GM12892 (cell line): Measurements from ENCODE around the gene HNRNPC.
"Not testable (repeated sequence)": the region's sequence is repeated elsewhere in the genome, so short reads cannot be mapped to it uniquely, and the experiment has no call there.

Source experiments
- DNase-seq: peaks from one replicate; pipeline ENCODE4 v3.0.0; 2011; ENCODE audit not compliant: insufficient read length
- FAIRE-seq: peaks from 2 replicates; lab custom pipeline; 2011; peaks lifted over from hg19 to GRCh38; lab: Jason Lieb, UNC
- POLR2A ChIP-seq: IDR thresholded peaks from 2 replicates; pipeline ENCODE4 v1.6.1; 2011; ENCODE audit warnings: low read depth, low read length, control low read depth
- POLR2AphosphoS5 ChIP-seq: IDR thresholded peaks from 2 replicates; pipeline ENCODE4 v1.6.1; 2011; ENCODE audit warnings: low read depth, low read length, control low read depth
- TAF1 ChIP-seq: IDR thresholded peaks from 2 replicates; pipeline ENCODE4 v1.6.1; 2011; ENCODE audit warnings: low read depth, mild to moderate bottlenecking, control low read depth, low read length, borderline replicate concordance

The HNRNPC gene

DNA sequence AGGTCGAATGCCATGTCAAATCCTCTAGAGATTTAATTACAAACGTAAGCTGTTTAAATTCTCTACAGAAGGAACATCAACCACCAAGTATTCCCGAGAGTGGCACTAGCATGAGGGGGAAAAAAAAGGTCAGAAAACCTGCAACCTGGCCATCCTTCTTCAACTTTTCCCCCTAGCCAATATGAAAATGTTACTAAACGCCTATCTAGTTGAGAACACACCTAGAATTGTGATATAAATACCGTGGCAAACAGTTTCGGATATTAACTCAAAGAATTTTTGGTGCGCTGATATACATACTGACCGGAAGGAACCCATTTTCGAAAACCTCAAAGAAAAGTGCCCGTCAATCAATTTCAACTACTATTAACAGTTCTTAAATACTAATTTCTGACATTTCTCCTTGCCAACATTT, 1.8 kb downstream of the HNRNPC start:
- DNase-seq (no peak), FAIRE-seq (peak; percentile 38)
- TF ChIP-seq POLR2AphosphoS5 (peak; percentile 62; the same call in 1 of the 2 replicates), TAF1 (no peak), POLR2A (peak; percentile 43; the same call in 1 of the 2 replicates)

DNA sequence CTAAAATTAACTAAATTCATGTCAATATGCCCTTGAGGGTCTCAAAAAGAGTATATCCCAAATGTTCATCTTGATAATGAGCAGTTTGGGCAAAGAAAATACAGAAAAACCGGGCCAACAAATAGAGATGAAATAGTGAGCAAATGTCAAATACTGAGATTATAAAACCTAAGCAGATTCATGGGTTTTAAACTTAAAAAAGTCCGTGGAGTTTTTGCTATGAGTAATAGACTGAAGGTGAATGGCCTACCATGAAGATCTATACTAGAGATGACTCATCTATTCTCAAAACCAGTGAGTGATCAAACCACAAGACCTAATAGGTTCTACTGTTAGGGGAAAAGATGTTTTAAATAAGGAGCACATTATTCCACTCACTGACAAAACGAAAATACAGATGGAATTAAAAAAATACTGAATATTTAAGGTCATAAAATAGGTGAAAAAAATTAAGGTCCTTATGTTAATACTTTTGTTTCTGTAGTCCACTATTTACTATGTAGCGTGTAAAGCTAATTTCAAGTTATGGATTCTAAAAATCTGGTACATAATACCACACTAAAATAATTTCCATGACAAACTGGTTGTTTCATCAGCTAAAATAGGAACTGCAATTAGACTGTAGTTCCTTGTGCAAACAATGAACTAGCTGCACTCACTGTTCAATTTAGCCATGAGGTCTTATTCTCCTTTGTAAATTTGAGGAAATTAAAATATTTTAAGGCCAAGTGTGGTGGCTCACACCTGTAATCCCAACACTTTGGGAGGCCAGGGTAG, 5.0 kb downstream of the HNRNPC start:
- TF ChIP-seq POLR2AphosphoS5 (peak; percentile 34; the same call in 1 of the 2 replicates), POLR2A (peak; percentile 2; the same call in 1 of the 2 replicates), TAF1 (no peak)
- DNase-seq (no peak), FAIRE-seq (peak; percentile 68)

DNA sequence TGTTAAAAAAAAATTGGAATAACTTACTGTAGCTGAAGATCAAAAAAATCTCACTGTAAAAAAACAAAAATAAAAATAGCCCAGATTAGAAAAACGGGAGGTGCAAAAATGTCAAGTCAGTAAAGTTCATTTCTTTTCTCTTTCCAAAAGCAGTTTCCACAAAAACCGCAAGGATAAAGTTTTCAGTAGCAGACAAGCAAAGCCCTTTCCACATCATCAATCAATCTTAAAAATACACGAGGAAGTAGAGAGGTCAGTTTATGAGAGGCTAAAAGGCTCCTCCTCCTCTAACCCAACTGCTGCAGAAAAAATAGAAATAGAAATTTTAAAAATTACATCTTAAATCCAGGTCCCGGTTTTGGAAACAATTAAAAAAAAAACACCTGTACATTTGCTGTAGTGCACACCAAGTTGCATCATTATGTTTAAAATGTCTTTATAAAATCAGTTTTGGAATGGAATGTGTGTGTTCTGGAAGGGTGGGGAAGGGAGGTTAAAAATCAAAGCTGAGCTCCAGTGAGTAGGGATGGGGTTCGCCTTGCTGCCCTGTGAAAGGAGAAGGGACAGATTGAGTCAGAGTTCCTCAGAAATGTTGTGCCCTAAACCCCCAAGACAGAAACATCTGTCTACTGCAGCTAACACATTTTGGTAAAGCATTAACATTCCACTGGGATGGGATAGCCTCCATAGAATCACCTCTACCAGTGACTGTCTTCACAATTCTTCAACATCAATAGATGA, 5.8 kb downstream of the HNRNPC start:
- no peak for DNase-seq
- FAIRE-seq, result no peak
- no peak for TF ChIP-seq TAF1
- peak; percentile 43; the same call in 1 of the 2 replicates for TF ChIP-seq POLR2AphosphoS5
- TF ChIP-seq POLR2A, result peak; percentile 73

DNA sequence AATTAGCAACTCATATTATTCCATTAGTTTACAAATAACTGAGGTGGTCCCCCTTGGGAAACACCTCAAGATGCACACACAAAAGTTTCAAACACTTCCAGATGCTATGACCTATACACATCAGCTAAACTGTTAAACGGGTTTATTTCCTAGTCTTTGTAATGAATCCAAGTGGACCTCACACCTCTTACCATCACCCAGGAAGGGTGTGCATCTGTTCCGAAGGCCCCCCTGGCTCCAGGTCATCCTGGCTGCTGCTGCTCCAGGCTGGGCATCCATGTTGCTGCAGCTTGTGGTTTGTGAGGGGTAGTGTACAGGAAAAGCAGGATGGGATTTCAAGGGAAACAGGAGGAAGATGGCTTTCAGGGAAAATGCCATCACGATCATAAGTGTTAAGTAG, 6.8 kb downstream of the HNRNPC start:
- FAIRE-seq (no peak), DNase-seq (no peak)
- TF ChIP-seq POLR2AphosphoS5 (peak; percentile 72), POLR2A (peak; percentile 39; the same call in 1 of the 2 replicates), TAF1 (no peak)

DNA sequence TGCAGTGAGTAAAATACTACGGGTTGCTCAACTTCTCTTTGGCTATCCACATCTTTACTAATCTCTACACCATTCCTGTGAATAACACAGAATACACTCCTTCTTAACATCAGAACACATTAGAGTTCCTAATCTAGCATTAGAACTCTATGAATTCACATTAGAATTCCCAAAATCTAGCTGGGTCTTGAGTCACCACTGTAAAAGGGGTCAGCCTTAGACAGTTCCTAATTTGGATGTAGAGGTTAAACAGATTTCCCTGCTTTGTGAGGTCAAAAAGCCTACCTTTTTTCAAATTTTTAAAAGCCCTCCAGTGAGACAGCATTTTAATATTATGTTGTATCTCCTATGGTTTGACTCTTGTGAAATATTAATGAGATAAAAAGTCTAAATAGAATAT, 7.4 kb downstream of the HNRNPC start:
- FAIRE-seq (no peak), DNase-seq (no peak)
- TF ChIP-seq TAF1 (no peak), POLR2AphosphoS5 (peak; percentile 45; the same call in 1 of the 2 replicates), POLR2A (no peak; the same call in 1 of the 2 replicates)

DNA sequence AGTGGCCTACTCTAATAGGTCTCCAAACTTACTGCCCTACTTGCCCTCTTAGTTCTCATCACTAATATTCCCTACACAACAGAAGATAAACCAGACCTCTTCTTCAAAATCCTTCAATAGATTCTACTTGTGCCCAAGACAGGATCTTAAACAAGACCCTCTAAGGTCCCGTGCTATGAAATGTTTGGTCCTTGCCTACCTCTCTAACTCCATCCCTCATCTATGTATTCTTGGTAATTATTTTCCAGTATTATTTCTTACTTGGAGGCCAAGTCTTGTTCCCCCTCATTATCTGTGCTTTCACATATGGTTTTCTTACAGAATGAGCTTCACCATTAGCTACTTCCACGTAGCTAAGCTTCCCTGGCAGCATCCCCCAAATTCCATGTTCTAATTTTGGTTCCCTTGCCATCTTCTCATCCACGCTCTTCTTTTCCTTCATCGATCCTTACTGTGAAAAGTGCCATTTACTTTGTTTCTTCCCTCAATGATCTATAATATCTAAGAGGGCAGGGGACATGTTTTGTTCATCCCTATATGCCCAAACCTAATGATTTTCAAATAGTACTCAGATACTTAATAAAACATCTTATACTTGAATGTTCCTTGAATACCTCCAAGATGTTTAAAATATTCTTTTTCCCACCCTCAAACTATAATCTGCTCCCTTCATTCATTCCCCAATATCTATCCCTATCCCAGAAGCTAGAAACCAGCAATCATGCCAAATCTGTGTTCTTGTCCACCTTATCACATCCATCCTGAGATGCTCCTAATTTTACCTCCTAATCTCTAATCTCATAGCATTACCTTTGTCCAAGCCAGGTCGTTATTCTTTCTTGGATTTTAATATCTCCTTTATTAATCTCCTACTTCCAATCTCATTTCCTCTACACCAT, 10.1 kb downstream of the HNRNPC start:
- TF ChIP-seq POLR2A, result peak; percentile 86
- TF ChIP-seq POLR2AphosphoS5, result peak; percentile 94
- TF ChIP-seq TAF1, result no peak
- DNase-seq (no peak), FAIRE-seq (no peak)

DNA sequence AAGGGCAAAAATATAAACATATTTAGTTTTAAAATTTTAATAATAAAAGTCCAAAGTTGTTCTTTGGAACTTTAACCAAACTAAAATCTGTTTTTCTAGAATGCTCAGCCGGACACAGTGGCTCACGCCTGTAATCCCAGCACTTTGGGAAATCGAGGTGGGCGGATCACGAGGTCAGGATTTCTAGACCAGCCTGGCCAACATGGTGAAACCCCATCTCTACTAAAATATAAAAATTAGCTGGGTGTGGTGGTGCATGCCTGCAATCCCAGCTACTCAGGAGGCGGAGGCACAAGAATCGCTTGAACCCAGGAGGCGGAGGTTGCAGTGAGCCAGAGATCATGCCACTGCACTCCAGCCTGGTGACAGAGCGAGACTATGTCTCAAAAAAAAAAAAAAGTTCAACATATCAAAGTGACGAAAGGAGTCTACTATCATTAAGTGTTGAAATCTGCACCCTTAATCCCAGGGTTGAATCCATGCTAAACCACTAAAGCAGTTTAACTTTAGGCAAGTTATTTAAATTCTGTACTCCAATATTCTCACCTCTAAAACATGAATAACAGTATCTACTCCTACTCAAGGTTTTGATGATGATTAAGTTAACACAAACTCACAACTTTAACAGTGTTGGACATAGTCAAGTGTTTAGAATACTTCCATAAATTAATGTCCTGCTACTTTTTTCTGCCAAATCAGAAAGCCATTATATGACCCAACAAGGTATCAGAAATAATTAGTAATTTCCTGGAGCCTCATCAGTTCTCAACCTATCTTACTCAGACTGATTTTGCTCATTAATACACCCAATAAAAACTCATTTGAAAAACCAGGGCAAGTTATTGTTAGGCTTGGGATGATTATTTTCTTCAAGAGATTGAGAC, 11.0 kb downstream of the HNRNPC start:
- FAIRE-seq (no peak), DNase-seq (no peak)
- TF ChIP-seq TAF1 (no peak), POLR2A (no peak; the same call in 1 of the 2 replicates), POLR2AphosphoS5 (no peak; the same call in 1 of the 2 replicates)

DNA sequence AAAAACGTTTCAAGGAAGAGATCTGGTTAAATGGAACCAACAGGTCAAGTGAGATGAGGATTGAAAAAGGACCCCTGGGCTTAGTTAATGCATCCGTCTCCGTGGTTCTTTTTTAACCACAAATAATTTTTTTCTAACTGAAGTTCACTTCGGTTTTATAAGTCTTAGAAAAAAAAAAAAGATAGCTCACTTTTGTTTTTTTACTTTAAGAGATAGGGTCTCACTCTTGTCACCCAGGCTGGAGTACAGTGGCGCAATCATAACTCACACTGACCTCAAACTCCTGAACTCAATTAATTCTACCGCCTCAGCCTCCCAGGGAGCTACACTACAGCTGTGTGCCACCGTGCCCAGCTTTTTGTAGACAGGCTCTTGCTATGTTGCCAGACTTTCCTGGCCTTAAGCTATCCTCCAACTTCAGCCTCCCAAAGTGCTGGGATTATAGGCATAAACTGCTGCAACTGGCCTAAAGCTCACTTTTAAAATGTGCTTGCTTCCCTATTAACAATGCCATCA, 11.8 kb downstream of the HNRNPC start:
- FAIRE-seq (no peak), DNase-seq (no peak)

DNA sequence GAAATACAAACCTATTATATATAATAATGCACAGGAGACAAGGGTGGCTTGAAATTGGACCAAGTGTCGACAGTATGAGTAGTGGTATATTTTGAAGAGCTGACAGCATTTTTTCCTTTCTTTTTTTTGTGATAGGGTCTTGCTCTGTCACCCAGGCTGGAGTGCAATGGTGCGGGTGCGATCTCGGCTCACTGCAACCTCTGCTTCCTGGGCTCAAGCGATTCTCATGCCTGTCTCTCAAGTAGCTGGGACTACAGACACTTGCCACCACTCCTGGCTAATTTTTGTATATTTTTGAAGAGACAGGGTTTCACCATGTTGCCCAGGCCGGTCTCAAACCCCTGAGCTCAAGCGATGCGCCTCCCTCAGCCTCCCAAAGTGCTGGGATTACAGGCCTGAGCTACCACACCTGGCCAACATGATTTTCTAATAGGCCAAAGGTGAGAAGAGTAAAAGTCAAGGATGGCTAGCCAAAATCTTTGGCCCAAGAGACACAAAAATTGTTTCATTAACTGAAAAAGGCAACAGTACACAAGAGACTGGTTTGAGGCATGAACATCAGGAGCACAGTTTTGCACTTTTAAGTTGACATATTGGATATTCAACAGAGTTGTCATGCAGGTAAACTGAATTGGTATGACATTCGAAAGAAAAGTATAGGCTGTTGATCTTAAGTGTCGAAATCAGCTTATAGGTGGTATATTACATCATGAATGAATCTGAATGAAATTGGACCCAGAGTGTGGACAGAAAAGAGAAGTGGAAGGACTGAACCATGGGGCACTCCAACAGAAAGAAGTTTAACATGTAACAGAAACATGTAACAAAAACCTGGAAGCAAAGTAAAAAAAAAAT, 12.5 kb downstream of the HNRNPC start:
- TF ChIP-seq POLR2AphosphoS5, result peak; percentile 43; the same call in 1 of the 2 replicates
- TF ChIP-seq POLR2A, result peak; percentile 34
- TF ChIP-seq TAF1, result no peak
- FAIRE-seq (no peak), DNase-seq (no peak)

More for the DNA sequence above, 11.8 kb downstream of the HNRNPC start:
- peak; percentile 78 for TF ChIP-seq POLR2A
- TF ChIP-seq TAF1, result no peak
- TF ChIP-seq POLR2AphosphoS5, result peak; percentile 78

DNA sequence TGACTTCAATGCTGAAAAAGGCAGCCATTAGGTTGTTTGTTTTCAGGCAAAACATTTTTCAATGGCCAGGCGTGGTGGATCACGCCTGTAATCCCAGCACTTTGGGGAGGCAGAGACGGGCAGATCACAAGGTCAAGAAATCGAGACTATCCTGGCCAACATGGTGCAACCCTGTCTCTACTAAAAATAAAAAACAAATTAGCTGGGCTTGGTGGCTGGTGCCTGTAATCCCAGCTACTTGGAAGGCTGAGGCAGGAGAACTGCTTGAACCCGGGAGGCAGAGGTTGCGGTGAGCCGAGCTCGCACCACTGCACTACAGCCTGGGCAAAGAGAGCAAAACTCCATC, 13.2 kb downstream of the HNRNPC start:
- FAIRE-seq, result not testable (repeated sequence)

More for the DNA sequence above, 13.2 kb downstream of the HNRNPC start:
- not testable (repeated sequence) for DNase-seq
- peak; percentile 72; the same call in 1 of the 2 replicates for TF ChIP-seq POLR2AphosphoS5
